GM21367 (cell line): Measurements from ENCODE around the gene GPR176.
"Not testable (repeated sequence)": the region's sequence is repeated elsewhere in the genome, so short reads cannot be mapped to it uniquely, and the experiment has no call there.

ENCODE experiments used
- ATAC-seq: cut with Tn5 transposase; IDR thresholded peaks from one replicate; pipeline ENCODE4 v1.9.1; 2021; ENCODE audit not compliant: unreplicated experiment

GPR176 gene

DNA sequence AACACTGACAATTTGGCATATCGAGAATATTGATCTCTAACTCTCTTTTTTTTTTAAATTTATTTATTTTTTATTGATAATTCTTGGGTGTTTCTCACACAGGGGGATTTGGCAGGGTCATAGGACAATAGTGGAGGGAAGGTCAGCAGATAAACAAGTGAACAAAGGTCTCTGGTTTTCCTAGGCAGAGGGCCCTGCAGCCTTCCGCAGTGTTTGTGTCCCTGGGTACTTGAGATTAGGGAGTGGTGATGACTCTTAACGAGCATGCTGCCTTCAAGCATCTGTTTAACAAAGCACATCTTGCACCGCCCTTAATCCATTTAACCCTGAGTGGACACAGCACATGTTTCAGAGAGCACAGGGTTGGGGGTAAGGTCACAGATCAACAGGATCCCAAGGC is 27.0 kb downstream of the GPR176 start:
- not testable (repeated sequence) for ATAC-seq

DNA sequence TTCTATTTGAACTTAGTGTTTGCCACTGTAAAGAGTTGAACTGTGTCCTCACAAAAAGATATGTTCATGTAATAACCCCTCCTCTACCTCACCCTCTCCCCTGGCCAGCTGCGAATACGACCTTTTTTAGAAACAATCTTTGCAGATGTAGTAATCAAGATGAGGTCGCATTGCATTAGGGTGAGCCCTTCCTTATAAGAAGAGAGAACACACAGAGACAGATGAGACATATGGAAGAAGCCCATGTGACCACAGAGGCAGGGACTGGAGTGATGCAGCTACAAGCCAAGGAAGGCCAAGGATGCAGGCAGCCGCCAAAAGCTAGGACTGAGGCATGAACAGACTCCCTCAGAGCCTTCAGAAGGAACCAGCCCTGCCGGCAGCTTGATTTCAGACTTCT is 27.6 kb downstream of the GPR176 start:
- no peak for ATAC-seq

DNA sequence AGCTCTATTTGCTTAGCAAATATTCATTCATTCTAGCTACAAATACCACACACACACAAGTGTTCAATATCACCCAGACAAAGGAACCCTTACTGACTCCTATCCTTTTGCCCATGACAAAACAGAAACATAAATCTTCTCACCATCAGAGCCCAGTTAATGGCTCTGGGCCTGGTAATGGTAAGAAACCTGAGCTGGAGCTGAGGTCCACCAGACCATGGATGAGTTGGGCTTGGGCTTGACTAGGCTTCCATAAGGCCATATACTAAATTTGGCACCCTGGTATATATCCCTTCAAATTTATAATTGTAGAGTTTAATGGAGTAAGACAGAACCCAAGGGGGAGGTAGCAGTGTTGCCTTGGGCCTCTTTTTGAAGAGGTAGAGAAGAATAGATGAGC is 29.4 kb downstream of the GPR176 start:
- ATAC-seq = no peak

DNA sequence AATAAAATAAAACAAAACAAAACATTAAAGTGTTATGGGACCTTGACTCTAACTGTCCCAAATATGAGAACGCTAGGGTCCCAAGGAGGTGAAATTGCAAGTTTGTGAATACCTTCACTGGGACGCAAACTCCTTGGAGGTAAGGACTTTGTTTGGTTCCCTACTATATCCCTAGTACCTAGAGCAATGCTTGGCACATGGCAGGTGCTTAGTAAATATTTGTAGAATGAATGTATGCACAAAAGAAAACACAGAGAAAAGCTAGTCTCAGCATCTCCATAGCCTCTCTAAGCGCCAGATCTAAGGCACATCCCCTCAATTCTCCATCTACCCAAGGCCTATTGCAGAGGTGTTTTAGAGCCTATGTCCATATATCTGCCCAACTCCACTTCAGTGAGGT is 30.5 kb downstream of the GPR176 start:
- ATAC-seq = no peak

DNA sequence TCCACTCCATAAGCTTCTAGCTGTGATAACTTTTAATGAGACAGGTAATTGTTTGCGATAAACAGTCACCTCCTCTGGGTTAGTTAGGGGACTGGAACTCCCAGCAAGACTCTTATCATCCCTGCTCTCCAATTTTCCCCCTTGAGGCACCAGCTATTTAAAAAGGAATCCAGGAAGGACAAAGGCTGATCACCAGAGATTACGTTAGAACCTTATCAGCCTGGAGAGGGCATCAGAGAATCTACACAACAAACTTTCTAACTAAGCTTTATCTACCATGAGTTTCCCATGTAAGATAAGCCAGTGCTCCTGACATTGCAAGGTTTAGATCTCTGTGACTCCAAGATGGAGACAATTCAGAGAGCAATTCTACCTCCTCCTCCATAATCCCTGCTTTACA is 31.3 kb downstream of the GPR176 start:
- no peak for ATAC-seq

DNA sequence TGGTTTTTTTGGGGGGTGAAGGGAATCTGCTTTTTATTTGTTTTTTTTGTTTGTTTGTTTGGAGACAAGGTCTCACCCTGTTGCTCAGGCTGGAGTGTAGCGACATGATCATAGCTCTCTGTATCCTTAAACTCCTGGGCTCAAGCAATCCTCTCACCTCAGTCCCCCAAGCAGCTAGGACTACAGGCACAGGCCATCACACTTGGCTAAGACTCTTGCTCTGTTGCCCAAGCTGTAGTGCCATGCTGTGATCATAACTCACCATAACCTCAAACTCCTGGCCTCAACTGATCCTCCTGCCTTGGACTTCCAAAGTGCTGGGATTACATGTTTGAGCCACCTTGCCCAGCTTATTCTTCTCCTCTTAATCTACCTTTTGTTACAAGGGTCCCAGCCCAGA is 31.8 kb downstream of the GPR176 start:
- ATAC-seq = no peak

DNA sequence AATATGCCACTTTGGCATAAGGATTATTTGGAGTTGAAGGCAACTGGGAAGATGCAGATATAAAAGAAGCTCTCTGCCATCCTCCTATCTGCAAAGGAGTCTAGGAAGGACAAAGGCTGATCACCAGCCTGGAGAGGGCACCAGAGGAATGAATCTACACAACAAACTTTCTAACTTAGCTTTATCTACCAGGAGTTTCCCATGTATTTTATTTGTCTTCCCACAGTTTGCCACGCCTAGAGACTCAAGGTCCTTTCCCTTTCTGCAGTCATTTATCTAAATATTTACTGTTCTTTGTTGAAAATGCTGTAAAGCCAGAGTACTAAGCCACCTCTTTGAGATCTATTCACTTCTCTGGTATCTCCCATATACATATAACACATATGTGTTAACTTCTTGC is 32.2 kb downstream of the GPR176 start:
- ATAC-seq = no peak

DNA sequence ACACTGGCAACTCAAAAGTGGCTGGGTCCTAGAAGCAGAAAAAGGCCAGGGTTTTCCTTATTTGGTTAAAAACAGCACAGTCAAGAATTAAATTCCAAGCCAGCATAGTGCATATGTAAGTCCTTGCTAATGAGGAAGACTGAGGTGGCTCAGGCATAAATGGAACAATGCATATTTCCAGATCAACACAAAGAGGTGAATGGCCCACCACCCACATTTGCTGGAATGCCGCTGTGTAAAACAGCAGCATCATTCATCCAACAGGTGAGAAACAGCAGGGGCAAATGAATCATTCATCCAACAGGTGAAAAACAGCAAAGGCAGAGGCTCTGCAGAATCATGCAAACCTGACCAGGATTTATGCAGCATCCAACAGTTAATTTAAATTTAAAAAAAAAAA is 32.9 kb downstream of the GPR176 start:
- no peak for ATAC-seq

DNA sequence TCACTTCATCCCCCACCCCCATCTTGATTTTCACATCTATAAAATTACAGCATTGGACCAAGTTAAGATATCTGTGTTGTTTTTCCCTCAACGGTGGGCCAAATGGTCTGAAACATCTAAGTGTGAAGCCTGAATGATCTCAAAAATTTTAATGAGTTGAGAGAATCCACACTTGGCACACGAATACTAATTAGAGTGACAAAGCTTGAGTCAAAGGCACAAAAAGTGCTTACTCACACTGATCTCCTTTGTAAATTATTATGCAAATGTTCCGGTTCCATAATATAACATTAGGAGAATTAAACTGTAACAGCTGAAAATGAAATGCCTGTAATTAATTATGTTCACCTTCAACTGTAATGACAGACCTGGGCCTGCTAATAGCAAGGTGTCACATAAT is 33.6 kb downstream of the GPR176 start:
- no peak for ATAC-seq

DNA sequence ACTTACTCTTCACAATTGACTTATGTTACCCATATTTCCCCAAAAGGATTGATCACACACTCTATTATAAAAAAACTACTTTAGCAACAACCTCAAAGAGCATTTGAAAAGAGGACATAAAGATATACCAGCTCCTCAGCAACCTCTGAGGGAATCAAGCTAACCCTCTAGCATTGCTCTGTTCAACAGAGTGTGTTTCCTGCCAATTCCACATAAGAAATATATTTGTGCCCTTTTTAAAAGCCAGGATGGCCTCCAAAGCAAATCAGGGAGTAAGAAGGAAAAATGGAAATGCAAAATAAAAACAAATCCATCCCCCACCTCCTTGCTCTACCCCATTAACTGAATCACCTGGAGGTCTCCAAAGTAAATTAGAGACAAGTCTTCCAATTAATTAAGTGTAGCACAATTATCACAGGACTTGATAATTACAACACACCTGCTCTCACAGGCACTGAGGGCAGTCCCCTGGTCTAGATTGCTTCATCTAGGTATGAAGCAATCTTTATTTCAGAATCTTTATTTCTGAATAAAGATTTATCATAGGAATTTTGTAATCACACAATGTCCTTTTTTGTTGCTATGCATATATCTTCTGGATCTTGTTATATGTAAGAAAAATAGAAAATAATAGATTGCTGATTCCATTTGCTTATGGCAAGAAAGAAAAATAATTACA is 34.8 kb downstream of the GPR176 start:
- ATAC-seq = no peak

DNA sequence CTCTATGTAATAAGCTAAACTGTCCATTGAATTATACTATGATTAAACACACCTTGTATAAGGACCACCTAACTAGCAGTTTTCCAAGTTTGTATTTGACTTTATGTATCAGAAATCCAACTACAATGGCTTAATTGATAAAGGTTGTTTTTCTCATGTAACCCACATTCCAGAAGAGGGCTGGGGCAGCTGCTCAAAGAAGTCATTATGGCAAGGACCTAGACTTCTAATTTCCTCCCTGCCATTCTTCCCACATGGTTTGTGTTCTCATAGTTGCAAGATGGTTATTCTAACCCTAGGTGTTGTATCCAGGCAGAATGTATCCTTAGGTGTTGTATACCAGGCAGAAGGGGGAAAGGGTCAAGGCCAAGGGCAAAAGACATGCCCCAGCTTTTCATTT is 35.7 kb downstream of the GPR176 start:
- no peak for ATAC-seq

DNA sequence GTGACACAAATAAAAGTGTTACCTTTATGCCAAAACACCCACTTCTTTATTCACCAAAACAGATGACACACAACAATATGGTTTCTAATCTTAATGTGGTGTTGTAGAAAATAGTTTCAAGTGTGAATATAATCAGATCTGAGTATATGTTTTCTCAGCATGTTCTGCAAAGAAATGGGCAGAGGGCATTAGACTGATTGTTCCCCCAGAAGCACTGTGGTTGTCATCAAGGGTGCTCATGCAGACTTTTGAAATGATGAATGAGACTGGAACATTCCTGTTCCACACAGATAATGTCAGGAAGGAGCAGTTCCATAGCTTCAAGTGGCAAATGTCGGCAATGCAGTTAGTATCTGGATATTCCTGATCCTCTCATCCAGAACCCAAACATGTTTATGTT is 37.5 kb downstream of the GPR176 start:
- no peak for ATAC-seq

DNA sequence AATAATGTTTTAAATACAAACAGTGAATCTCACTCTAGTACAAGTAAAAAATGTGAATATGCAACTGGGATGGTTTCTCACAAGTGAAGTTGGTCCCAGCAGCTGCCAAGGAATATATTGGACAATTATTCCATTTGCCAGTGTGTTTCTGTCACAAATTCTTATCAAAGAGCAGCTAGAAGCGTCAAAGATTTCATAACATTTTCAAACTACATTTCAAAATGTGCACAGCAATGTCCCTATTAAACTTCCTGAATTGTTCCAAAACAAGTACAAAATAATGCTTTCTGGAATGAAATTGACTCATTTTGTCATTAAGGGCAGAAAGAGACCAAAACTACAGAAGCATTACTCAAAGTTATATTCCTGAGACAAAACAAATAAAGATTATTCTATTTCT is 38.3 kb downstream of the GPR176 start:
- ATAC-seq = no peak

DNA sequence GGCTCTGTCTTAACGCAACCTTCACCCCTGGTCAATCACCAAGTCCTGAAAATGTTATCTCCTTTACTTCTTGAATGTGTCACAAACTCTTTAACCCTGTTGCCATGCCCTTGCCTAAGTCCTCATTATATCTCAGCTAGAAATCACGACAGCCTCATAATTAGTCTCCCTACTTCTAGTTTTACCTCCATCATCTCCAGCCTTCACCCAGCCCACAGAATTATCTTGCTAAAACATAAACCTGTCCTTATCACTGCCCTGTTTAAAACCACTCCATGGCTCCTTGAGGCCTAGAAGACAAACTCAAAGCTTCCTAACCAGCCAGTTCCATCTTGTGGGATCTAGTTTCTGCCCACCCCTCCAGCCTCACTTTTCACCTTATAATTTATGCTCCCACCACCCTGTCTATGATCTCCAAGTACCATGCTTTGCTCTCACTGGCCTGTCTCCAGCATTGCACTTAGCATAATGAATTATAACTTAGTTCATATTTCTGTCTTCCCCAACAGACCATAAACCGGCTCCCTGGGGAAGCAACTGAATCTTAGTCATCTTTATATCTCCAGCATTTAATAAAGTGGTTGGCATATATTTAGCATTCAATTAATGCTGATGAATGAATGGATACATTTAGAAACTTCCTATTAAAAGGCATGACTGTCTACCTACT is 39.2 kb downstream of the GPR176 start:
- ATAC-seq = no peak

DNA sequence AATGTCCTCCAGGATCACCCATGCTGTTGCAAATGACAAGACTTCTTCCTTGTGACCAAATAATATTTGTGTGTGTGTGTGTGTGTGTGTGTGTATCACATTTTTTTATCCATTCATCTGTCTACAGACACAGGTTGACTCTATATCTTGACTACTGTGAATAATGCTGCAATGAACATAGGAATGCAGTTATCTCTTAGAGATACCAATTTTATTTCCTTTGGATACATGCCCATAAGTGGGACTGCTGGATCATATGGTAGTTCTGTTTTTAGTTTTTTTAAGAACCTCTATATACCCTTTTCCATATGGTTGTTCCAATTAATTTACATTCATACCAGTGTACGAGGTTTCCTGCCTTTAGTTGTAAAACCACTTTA is 41.7 kb downstream of the GPR176 start:
- ATAC-seq = no peak

DNA sequence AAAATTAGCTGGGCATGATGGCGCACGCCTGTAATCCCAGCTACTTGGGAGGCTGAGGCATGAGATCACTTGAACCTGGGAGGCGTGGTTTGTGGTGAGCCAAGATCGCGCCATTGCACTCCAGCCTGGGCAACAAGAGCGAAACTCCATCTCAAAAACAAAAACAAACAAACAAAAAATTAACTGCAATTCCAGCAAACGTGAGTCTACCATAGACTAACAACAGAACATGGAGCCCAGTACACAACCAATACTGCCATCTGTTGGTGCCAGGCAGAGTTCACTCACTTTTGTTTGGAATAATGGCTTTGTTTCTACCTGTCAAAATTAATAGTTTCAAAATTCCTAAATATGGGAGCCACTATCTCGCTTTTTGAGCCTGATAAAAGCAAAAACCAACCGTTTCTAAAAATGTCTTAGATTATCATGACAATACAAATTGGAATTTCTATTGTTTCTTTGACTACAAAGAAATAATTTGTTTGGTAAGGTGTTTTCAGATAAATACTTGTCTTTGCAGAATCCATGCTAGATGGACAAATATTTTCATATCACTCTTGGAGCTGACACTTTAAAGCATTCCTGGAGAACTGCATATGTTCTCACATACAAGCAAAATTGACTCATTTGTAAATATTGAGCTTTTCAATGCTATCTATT is 45.0 kb downstream of the GPR176 start:
- ATAC-seq = no peak

DNA sequence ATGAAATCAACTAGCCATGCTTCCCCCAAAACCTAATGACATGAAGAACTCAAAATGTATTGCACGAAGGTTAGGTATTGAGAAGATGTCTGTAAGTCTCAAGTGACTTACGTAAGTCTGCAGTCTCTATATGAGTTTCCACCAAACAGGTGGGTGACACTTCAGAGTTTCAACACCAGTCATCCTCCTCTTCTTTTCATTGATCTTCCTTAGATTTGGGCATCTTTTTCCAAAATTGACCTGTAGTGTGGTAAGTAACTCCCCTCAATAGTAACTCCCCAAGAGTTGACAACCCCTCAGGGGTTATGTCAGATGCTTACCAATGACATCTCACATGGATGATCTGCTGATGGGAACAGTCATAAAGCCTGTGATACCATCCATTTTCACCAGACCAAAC is 46.1 kb downstream of the GPR176 start:
- no peak for ATAC-seq

DNA sequence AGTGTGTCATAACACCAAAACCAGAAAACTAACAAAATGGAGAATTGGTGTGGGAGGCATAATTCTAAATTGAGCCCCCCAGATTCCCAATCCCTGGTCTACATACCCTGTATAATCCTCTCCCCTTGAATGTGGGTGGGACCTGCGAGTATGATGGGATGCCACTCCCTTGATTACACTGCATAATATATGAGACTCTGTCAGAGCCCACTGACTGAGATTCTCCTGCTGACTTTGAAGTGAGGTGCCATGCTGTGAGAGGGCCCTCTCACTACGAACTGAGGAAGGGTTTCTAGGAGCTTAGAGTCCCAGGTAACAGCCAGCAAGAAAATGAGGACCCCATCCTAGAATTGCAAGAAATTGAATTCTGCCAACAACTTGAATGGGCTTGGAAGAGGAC is 49.5 kb downstream of the GPR176 start:
- ATAC-seq = no peak

DNA sequence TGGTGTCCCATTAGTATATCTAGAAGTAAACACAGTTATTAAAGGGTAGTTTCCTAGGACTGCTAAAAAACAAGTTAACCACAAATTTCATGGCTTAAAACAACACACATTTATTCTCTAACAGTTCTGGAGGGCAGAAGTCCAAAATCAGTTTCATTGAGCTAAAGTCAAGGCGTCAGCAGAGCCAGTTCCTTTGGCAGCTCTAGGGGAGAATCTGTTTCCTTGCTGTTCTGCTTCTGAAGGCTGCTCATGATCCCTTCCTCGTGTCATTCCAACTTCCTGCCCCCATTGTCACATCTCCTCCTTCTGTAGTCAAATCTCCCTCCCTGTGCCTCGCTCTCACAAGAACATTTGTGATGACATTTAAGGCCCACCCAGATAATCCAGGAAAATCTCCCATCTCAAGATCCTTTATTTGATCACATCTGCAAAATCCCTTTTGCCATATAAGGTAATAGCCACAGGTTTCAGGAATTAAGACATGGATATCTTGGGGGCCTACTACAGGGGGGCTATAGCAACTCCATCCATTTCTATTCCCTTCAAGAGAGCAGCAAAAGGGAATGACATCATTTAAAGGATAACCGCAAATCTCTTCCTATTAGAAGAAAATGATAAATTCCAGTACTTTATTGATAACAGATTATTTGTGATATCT is 50.1 kb downstream of the GPR176 start:
- no peak for ATAC-seq

DNA sequence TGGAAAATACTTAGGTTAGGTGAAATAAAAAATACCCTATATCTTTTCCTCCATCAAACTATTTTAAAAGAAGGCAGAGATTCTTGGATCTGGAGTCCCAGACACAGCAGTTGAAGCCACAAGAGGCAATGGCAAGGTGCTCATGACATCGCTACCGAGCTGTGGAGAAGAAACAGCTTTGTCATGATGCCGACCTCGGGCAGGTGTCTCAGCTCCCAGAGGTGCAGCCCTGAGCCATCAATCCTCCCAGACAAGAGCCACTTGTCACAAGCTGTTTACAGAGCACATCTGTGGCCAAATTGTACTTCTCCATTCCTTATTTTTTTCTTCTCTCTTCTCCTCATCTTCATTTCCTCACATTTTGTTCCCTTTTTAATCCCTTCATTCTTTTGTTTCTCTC is 50.8 kb downstream of the GPR176 start:
- no peak for ATAC-seq

DNA sequence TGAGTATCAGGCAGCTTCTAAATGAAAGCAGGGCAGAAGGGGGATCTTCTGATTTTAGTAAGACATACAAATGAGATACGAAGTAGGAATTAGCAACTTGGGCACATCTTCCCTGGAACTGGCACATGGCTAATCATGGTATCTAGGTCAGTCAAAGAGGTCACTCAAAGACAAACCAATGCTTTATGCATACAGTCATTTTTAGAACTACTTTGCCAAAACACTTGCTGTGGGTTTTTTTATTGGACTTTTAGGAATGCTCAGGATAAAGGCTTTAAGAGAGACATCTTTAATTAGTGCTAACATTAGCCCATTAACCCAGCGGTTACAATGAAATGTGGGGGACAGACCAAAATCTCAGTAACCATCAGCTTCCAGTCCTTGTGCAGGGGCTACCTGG is 51.7 kb downstream of the GPR176 start:
- no peak for ATAC-seq

DNA sequence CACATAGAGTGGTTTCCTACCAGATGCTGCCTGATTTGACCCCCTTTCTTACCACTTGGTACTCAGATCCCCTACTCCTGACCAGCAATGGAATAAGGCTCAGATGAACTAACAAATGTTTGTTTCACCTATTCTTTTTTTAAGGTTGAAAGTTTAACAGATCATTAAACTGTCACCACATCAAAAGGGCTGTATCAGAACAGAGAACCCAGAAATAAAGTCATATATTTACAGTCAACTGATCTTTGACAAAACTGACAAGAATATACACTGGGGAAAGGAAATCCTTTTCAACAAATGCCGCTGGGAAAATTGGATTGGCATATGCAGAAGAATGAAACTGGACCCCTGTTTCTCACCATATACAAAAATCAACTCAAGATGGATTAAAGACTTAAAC is 56.0 kb downstream of the GPR176 start:
- no peak for ATAC-seq
